ENCODE measurements around the gene ISM2. TPM values are rescaled to one million over a fixed set of nuclear protein-coding genes. Genes with fewer than 3 reads are reported as not detected.

Gene ISM2
- total and polyA plus RNA-seq, 9 of the 15 experiments (the other 6 are each of a cell fraction or from before 2014, with no cell fraction given), result 0.08 to 0.11 TPM; not detected in 7

GRCh38 chr14:77467801-77468200 lies 30.8 kb downstream of the ISM2 start:
- intact Hi-C loops (cut with micrococcal nuclease), result no loop called here
- BruUV-seq (replicated peaks), result no TSS peak
- Histone ChIP-seq H4K20me1 (replicated peaks; ENCODE audit: control insufficient read depth, insufficient read depth, low read length) (no peaks in the 10 kb centered on the region), H3K27me3 (ENCODE audit: control insufficient read depth in 2 of 2, insufficient read depth in 2 of 2, low read length in 2 of 2) (peaks cover 3% of the 10 kb centered on the region in 2 experiments; a peak in 2 of 5 replicates), H2AFZ (ENCODE audit: low read depth, low read length) (no peak overlapping the region), H3K27ac (ENCODE audit: extremely low read depth, low read depth, low read length) (no peak overlapping the region), H3K4me3 (no peak overlapping the region), H3K4me2 (ENCODE audit: insufficient read depth, low read length) (no peak overlapping the region), H3K9me3 (replicated peaks; ENCODE audit: control insufficient read depth, insufficient read depth, low read depth, low read length) (no peaks in the 10 kb centered on the region), H3K4me1 (replicated peaks in 1 of 2; ENCODE audit: control insufficient read depth in 2 of 2, insufficient read depth in 2 of 2, low read length in 2 of 2) (no peaks in the 10 kb centered on the region), H3K9ac (ENCODE audit: insufficient read depth in 1 of 2, low read depth in 2 of 2, low read length in 2 of 2) (no peak overlapping the region), H3K79me2 (ENCODE audit: control insufficient read depth, insufficient read depth, low read length) (no peaks in the 10 kb centered on the region), H3K9me1 (ENCODE audit: control insufficient read depth, insufficient read depth, low read length) (no peaks in the 10 kb centered on the region), H3K36me3 (ENCODE audit: control insufficient read depth, insufficient read depth, low read length) (peaks cover 60% of the 10 kb centered on the region)
- no peak for DNase-seq (ENCODE audit: extremely low read depth in 1 of 4, low spot score in 3 of 4)
- WGBS (ENCODE audit: insufficient coverage, low coverage, missing lambda C conversion rate), result 92% methylated on average over 5 of the region's 5 CpGs
- in situ Hi-C loops (cut with MboI), result no loop called here
- ATAC-seq, result no peak
- CTCF ChIA-PET (ENCODE audit: low intra/inter-chr PET ratio), result no interaction called here
- POLR2A ChIA-PET, result interaction anchor here (0.7 kb wide), 1 partner anchor 9 kb away, joined by 3 read pairs; no protein-coding TSS in a partner anchor
- no peak for FAIRE-seq
- TF ChIP-seq HIVEP1 (CRISPR knock-in tag; IDR thresholded peaks at IDR 0.05) (no peak), KDM4B (IDR thresholded peaks at IDR 0.05; ENCODE audit: borderline replicate concordance in 2 of 2, low read depth in 1 of 2) (no peak), ZNF124 (CRISPR knock-in tag; IDR thresholded peaks at IDR 0.05) (no peak), TAF1 (IDR thresholded peaks at IDR 0.05; ENCODE audit: control insufficient read depth, extremely low read depth, insufficient read depth, low read length, severe bottlenecking) (no peak)
